Astrocyte of the hippocampus (primary cell): ENCODE results near the gene SEMA5A.

Experiments used
- DNase-seq: peaks from one replicate; pipeline ENCODE4 v3.0.0; 2011; ENCODE audit warnings: low read depth, low spot score

Gene SEMA5A

GRCh38 chr5:9398227-9398626, 147.6 kb downstream of the SEMA5A start:
- no peak for DNase-seq

- DNase-seq: no peak
Measured at GRCh38 chr5:9396285-9396770, 149.5 kb downstream of the SEMA5A start.

- DNase-seq: no peak
Measured at GRCh38 chr5:9395706-9396105, 150.2 kb downstream of the SEMA5A start.

DNA sequence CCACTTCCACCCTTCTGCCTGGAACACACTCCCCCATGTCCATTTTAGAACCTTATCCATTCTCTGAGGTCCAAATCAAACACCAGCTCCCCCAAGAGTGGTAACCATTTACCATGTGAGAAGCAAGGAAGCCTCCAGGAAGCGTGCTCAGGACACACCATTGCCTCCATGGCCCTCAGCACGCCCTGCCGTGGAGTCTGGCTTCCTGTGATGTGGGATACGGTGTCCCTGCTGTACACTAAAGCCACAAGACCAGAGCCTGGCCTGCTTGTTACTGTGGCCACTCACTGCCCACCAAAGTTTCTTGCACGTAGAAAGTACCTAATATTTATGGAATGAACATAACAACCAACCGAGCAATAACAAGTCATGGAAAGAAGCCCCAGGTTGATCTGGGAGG, 151.7 kb downstream of the SEMA5A start:
- DNase-seq: no peak

GRCh38 chr5:9392625-9393024, 153.2 kb downstream of the SEMA5A start:
- no peak for DNase-seq

DNA sequence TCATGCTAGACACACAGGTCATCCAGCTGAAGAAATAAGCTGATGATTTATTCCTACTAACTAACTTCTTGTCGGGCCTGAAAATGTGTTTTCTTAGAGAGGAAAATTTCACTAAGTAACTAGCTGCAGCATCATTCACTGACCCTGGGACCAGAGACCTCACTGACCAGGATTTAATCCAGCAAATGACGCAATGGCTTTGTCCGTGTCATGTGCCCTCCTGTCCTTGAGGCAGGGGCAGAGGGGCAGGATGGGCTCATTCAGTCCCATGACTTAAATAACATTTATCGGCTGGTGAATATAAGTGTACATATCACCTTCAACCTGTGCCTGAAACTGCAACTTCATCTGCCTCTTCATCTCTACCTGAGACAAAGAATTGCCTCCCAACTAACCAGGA, 154.8 kb downstream of the SEMA5A start:
- DNase-seq: no peak

- no peak for DNase-seq
Measured at GRCh38 chr5:9390113-9390512, 155.8 kb downstream of the SEMA5A start.

- DNase-seq: no peak
Measured at GRCh38 chr5:9388941-9389674, 156.8 kb downstream of the SEMA5A start.

DNA sequence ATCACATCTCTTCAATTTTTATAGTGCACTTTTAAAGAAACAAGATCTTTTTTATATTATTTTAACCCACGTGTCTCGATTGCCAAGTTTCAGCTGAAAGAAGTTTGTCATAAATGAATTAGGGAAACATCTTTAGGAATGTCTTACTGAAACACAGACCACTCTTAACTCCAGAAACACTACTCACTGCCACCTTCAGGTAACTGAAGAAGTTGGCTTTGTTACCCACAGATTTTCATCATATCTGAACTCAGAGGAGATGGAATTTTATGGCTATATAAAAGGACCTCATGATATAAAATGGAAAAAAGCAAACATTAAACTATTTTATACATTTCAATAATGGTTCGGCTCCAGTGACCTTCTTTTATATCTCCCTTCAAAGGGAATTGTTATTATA, 158.0 kb downstream of the SEMA5A start:
- DNase-seq: peak; percentile 18

- no peak for DNase-seq
Measured at GRCh38 chr5:9386945-9387344, 158.9 kb downstream of the SEMA5A start.

DNA sequence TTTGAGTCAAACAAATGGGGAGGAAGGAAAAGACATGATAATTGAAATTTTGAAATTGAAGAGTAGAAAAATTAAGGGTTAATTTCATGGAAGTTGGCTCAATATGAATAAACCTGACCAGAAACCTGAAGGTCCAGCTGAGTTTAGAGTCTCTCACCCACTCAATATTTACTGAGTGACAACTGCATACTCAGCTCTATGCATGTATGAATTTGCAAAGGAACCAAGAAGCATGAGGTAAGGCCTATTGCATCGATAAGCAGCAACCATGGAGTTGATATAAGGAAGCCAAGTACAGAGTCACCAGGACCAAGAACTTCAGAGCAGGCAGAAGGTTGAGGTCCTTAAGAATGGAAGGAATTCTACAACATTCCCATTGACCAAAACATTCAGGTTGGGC, 163.4 kb downstream of the SEMA5A start:
- no peak for DNase-seq

DNA sequence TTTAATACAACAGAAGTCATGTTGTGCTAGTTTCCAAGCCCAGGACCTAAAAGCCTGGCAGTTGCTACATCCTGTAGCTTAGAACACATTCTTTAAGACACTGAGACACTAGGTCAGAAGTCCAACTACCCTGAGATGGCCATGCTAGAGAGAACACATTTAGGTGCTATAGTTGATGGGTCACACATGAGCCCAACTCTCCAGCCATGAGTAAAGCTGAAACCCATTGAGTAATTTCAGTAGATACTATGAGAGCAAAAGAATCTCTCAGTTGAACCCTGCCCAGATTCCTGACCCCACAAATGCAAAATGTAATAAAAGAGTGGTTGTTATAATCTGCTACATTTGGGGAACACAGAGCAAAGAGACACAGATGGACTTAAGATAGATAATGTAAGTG, 164.4 kb downstream of the SEMA5A start:
- DNase-seq: no peak

DNA sequence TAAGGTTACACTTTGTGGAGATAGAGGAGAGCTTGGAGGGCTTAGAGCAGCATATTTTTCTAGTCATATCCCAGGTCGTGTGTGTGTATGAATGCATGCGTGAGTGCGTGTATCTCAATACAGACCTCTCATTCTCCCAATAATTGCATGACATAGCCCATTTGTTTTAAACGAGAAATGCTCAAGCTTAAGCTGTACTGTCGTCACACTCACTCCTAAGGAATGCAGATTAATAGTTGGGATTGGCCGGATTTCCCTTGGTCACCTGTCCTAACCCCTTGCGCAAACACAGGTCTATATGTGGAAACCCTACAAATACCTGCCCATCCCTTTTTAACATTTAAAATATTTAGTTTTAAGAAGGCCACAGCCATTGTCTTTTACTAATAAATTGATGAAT, 165.8 kb downstream of the SEMA5A start:
- DNase-seq: no peak

DNA sequence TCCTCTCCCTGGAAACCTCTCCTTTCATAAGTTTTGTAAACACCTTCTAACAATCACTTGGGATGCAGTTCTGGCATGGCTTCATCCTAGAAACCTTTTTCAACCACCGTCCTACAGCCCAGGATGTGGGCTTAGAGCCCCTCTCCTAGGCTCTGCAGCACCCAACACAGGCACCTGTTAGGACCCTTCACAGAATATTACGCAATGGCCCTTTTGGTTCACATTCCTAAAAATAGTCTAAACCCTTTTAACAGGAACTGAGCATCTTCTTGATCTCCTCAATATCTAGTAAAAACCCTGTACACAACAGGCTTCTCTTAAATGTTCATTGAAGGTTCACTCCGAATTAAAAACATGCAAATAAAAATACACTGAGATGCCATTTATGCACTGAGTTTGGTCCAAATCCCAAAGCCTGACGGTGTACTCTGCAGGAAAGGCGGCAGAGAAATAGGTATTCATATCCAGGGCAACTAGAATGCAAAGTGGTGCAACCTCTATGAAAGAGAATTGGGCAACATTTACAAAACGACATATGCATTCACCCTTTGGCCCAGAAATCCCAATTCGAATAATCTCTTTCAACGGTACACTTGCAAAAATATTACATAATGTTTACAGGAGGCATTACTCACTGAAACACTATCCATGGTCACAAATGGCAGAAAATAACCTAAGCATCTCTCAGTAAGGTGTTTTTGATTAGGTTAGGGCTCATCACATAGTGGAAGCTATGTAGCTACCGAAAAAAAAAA, 169.3 kb downstream of the SEMA5A start:
- no peak for DNase-seq

DNA sequence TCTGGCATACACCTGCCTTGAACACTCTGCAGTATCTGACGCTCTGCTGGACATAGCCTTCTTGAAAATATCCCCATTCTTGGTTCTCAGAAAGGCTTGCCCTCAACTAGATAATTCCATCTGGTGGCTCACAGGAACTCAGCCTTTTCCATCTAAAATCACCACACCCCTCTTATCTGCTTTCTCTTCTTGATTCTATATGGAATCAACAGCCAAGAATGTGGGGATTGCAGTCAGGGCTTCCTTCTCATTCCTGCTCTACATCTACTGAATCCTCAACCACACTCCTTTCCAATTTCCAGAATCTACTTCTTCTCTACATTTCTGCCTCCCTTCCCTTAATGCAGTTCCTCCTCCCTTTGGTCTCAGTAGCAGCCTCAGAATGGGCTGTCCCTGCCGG, 170.1 kb downstream of the SEMA5A start:
- no peak for DNase-seq

DNA sequence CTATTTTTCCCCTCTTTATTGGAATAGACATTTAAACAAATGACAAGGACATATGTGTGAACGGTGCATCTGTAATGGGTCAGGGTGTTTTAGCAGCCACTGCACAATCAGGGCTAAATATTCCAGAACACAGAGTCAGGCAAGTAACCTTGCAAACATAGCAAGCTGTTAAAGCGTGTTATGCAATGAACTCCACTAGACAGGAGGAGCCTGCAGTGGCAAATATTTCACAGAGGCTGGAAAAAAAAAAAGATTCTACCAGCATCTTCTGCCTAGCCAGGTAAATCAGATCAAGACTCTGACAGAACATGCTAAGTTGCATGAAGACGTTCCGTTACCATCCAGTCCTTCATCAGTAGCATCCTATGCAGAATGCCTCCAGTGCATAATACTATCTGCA, 171.8 kb downstream of the SEMA5A start:
- DNase-seq: no peak

DNA sequence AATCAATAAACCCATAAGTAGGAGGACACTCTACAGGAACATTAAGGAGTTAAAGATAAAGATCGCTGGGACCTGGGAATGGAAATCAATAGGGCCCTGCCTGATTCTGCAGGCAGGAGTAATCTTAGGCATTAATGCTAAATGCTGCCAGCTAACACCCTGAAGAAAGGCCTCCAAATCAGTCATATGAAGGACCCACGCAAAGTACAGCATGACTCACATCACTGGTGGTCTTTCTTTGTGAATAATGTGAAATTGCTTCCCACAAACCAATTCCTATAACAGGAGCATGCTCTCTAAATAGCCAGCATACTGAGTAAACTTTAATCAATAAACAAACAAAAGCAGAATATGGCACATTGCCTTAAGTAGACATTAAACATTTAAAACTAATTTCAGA, 172.3 kb downstream of the SEMA5A start:
- DNase-seq: peak; percentile 68

DNA sequence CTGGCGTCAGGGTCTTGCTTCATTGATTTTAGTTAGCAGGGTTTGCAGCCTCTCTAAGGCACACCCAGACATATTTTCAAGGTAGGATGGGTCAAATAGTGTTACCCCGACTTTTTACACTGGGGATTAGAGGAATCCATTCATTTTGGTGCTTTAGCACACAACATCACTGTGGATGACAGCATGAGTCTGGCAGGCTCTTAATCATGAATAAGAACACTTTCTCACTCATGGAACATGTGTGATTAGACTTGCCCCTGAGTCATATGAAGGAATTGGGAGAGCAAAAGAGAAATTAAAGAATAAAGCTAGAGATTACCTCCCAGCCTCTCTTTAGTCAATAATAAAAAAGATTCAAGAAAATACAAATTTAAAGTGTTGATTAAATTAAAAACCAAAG, 175.6 kb downstream of the SEMA5A start:
- DNase-seq: no peak

- DNase-seq: peak; percentile 48
Measured at GRCh38 chr5:9365512-9365911, 180.4 kb downstream of the SEMA5A start.

DNA sequence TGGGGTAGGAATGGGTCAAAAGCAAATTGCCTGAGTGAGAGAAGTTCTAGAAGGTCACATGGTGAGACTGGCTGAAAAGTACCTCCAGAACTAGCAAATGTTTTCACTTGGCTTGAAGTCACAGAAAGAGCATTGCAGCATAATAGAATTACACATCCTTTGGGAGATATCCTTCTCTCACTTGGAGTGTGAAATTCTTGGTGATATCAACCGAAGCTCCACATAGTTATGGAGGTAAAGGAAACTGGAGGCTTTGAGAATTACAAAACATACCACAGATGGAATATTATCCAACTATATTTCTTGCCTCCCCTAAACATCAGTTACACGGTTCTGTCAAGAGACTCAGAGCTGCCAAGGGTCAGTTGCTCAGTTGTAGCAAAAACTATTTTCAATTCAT, 182.4 kb downstream of the SEMA5A start:
- no peak for DNase-seq

DNA sequence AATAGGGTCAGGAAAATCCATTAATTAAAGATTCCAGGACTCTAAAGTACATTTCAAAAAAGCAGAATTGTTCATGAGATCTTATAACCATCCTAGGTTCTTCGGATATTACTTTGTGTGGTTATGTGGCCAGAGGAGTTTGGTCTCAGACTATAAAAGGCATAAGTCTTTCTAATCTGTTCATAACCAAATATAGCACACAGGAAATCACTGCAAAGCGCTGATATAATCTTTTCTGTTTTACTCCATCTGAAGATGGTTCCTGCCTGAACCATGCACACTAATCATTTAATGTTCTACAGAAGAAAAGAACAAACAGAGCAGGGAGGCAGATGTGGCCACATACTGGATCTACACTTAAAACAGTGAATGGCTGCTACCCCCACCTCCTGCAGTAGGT, 182.8 kb downstream of the SEMA5A start:
- no peak for DNase-seq

DNA sequence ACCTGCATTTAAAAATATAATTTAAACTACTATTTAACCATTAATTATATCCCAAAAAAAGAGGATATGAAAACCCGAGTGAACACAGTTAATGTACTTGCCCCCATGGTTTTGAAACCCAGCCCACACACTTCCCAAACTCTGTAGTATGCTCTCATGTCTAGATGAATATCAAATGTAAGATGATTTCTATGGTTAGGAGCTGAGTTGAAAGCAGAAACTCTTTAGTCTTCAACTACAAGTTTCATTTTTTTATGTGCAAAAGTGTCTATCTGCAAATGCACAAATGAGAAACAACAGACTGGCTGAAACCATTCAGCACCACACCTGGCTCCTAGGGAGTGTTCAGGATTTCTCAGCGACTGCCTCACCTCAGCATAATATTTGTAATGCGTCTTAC, 183.3 kb downstream of the SEMA5A start:
- no peak for DNase-seq

DNA sequence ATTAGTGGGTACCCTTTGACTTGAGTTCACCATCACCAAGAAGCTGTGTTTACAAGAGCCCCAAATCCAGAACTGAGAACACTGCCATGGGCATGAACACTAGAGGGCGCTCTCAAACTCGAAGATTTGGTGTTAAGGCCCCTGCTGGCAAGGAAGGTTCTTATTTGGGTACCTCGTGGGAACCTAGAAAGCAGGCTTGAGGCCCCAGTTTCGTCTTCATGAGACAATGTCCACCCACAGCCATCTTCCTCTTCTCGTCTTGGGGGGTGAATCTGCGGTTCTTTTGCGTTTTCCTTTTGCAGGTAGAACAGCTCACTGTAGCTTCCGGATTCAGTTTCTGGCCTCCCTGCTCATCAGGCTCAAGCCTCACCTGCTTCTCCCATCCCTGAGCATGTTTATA, 184.0 kb downstream of the SEMA5A start:
- no peak for DNase-seq
